NB4 (cell line): Measurements from ENCODE around the gene SRXN1.

Experiments
- DNase-seq: peaks from one replicate; pipeline ENCODE4 v3.0.0; 2010; ENCODE audit warnings: low read depth
- H3K4me3 ChIP-seq: one replicate; pipeline ENCODE4 v1.5.1; 2011; ENCODE audit warnings: mild to moderate bottlenecking, low read depth, low read length, moderate library complexity
- CTCF ChIP-seq: IDR thresholded peaks from one replicate; pipeline ENCODE4 v1.5.1; 2012; ENCODE audit warnings: low read depth, low read length
- MAX ChIP-seq: IDR thresholded peaks from 2 replicates; pipeline ENCODE4 v1.6.1; 2011; ENCODE audit warnings: low read depth, low read length
- MYC ChIP-seq: IDR thresholded peaks from 2 replicates; pipeline ENCODE4 v1.6.1; 2011; ENCODE audit warnings: low read depth, low read length
- POLR2A ChIP-seq: IDR thresholded peaks from 2 replicates; pipeline ENCODE4 v1.6.1; 2011; ENCODE audit warnings: mild to moderate bottlenecking; ENCODE audit not compliant: insufficient read length; ENCODE audit errors: extremely low read depth

The SRXN1 gene

GRCh38 chr20:640674-641515 lies 12.1 kb downstream of the SRXN1 start:
- no peak overlapping the region for H3K4me3 ChIP-seq
- no peak for TF ChIP-seq MAX
- no peak for TF ChIP-seq CTCF
- no peak for TF ChIP-seq POLR2A
- TF ChIP-seq MYC = no peak
- DNase-seq = no peak

- H3K4me3 ChIP-seq = no peak overlapping the region
- DNase-seq = no peak
- TF ChIP-seq MYC (no peak), CTCF (no peak), POLR2A (no peak), MAX (no peak)
These were observed 14.4 kb downstream of the SRXN1 start for GRCh38 chr20:638579-638978.

GRCh38 chr20:637559-637958 lies 15.4 kb downstream of the SRXN1 start:
- H3K4me3 ChIP-seq = no peak overlapping the region
- TF ChIP-seq MYC (no peak), CTCF (no peak), POLR2A (no peak), MAX (no peak)
- no peak for DNase-seq

- no peak for TF ChIP-seq POLR2A
- TF ChIP-seq MAX = no peak
- TF ChIP-seq MYC = no peak
- TF ChIP-seq CTCF = no peak
- H3K4me3 ChIP-seq = no peak overlapping the region
- DNase-seq = no peak
These were observed 17.1 kb downstream of the SRXN1 start for GRCh38 chr20:635893-636338.

- no peak overlapping the region for H3K4me3 ChIP-seq
- DNase-seq = no peak
- TF ChIP-seq MAX (no peak), CTCF (no peak), MYC (no peak), POLR2A (no peak)
These were observed 17.7 kb downstream of the SRXN1 start for GRCh38 chr20:635028-635892.
